Suppressor macrophage (primary cell): ENCODE data around the gene MKI67.
A peak's percentile ranks its signal among the peaks of the same experiment; 100 is the strongest.

Source experiments
- DNase-seq, 4 experiments: peaks; one replicate each; pipeline ENCODE4 v3.0.0-alpha.2; 2020 to 2022

The MKI67 gene

DNA sequence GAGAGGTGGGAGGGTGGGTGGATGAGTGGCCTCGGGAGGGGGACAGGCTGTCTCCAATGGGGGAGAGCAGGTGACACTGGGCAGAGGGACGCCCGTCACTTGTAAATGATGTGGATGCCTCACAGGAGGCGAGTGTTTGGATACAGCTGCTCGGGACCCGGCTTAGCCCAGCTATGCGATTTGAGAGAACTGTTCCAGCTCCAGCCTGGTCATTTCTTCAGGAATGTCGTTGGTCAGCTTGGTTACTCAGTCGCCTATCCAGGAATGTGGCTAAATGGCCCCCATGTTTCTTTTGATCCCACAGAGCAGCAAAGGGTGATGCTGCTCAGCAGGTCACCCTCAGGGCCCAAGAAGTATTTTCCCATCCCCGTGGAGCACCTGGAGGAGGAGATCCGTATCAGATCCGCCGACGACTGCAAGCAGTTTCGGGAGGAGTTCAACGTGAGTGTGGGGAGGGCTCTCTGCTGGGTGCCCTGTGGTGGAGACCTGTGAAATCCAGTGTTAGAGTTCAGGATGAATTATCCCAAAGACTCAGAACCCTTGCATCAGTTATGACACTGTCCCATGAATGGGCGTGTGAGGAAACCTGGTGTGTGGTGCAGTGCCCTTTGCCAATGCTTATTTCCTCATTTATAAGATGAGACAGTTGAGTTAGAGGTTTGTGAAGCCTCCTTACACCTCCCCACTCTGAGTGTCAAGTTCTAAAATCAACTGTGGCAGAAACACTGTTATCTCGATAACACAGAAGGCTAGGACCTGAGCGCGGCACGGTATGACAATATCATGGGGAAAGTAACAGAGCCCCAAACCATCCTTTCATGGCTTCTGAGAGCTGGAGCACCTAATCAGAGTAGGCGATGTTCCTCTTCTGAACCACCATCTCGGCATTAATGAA, 76.8 kb downstream of the MKI67 start:
- DNase-seq, result peak; percentile 73 to 91 (median 80)

DNA sequence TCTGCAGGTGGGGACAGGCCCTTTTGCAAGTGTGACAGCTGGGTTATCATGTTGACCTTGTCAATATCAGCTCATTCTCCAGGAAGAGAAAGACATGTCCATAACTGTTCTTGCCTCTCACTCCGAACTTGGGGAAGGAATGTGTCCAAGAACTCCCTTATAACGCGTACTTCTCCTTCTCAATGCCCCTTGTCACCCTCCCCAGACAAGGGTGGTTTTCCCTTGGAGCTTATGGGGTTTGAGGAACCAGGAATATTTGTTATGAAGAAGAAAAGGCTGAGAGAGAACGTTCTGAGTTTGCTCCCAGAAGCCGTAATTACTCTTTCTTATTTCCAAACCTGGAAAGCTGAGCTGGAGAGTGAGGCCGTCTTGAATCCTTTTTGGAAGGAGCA, 77.4 kb downstream of the MKI67 start:
- DNase-seq, result peak in 3 of 4 experiments; percentile 45 to 60 (median 56)

DNA sequence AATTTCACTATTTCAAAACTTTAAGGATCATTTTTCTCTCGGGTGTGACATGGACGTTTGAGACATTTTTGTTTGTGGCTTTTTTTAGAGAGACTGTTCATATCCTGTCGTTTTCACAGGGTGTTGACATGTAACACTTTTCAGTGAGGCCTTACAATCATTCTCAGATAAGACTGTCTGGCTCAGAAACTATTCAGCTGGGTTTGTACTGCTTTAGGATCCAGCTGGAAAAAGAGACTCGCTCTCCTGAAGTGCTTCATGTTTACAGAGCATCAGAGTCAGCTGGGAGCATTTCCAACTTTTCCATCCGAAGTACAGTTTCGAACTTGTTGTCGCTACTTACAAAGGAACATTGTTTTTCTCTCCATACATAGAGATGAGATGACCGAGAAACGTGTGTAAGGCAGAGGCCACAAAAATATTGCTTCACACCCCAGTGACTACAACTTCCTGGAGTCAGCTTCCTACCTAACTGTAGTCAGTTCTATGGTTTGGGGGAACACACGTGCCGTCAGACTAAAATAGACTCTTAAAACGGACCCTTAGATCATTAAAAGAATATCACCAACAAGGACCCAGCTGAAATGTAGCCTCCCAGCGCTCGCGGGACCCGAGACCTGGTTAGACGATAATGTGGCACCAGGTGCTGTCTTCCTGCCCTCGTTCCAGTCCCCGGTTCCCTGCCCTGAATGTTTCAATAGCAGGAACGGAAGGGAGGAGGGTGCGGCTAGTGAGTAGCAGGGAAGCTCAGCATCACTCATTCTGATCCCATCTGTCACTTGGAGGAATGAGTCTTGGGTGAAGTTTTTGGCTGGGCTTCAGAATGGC, 78.0 kb downstream of the MKI67 start:
- peak; percentile 52 to 82 (median 74) for DNase-seq

DNA sequence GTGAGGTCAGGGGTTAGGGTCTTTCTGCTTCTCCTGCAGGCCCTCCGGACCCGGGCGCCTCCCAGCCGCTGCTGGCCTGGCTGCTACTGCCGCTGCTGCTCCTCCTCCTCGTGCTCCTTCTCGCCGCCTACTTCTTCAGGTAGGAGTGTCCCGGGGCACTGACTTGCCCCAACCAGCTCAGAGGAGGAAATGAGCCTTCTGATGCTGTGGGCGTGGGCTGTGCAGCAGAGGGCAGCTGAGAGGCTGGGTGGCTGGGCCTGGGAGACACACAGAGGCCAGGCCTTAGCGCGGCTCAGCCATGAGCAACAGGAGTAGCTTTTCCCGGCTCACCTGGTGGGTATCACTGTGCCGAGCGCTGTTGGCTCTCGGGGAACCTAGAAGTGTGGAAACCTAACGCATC, 78.9 kb downstream of the MKI67 start:
- peak; percentile 94 to 98 (median 96) for DNase-seq

DNA sequence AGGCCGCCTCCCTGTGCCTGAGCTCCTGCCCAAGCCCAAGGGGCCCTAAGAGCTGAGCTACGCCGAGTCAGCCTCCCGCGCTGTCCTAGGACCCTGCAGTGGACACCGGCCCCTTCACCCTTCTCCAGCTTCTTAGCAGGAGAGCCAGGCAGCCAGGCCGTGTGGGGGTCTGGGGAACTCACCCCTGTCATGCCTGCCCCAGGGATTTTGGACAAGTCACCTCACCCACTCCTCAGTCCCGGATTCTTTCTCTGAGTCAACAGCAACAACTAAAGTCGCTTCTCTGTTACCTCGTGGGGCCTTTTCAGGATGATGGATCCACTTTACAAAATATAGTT, 79.3 kb downstream of the MKI67 start:
- DNase-seq, result peak in 1 of 4 experiments; percentile 49
